ENCODE measurements around the gene ADH6.

Gene ADH6

DNA sequence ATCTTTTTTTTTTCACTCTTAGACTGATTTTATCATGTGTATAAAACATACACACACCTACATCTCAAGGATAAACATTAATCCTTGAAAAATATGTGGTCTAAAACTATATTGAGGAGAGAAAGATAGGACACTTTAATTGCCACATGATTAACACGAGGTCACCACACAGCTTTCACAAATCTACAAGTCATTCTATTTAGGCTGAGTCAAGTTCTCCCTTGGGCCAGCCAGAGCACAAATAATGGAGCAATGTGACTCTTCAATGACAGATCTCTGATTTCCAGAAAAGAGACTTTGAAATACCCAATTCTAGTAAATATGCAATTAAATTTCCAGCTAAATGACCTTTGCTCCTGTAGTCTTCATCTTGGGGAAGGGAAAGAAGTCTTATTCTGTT, 62.1 kb downstream of the ADH6 start:
- in situ Hi-C loops (cut with HindIII; ENCODE audit: low sequenced_read_pairs) = no loop called here
- no peak for TF ChIP-seq CTCF (IDR thresholded peaks at IDR 0.05; ENCODE audit: low read depth, low read length)
- DNase-seq (ENCODE audit: low read depth, low spot score) = no peak

DNA sequence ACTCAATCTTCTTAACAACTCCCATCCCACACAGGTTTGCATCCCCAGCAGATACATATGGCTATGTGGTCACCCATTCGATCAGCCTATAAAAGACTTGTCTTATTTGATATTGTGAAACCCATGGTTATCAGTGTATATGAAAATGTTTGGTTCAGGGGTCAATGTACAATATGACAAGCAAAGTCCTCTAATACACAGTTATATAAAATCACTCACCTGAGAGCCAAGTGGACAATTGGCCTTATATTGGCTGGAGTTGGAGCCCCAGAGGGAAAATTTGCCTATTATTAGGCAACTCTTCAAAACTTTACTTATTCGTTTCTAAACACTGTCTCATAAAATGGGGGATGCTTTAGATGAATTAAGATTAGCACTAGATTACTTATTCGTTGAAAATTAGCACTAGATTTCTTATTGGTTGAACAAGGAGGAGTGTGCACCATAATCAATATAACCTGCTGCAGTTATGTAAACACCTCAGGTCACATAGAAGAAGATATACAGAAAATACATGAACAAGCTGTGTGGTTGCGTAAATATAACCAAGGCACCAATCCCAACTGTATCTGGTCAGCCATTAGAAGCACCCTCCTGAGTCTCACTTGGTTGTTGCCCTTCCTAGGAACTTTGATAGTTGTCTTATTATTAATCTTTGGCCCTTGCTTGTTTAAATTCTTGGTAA, 64.2 kb downstream of the ADH6 start:
- no peak for DNase-seq (ENCODE audit: low read depth, low spot score)
- H3K4me3 ChIP-seq (ENCODE audit: low read depth, low read length) = no peak overlapping the region
- in situ Hi-C loops (cut with HindIII; ENCODE audit: low sequenced_read_pairs) = no loop called here
- TF ChIP-seq CTCF (IDR thresholded peaks at IDR 0.05; ENCODE audit: low read depth, low read length) = no peak

More for the DNA sequence above, 62.1 kb downstream of the ADH6 start:
- no peak overlapping the region for H3K4me3 ChIP-seq (ENCODE audit: low read depth, low read length)
